Natural killer cell (primary cell): ENCODE results near the gene ADD1. TPM values are rescaled to one million over a fixed set of nuclear protein-coding genes. Genes with fewer than 3 reads are reported as not detected.

Experiments
- ATAC-seq, 3 donors: fragments of 150-1000 bp in 2 of 3; fragments of 200-7000 bp in 1 of 3; cut with Tn5 transposase; 1 replicate in 1 of 3; 2 replicates in 2 of 3; pipeline ENCODE4 v1.10.0; 2021; ENCODE audit warnings: mild to moderate bottlenecking in 2 of 3, moderate library complexity in 2 of 3
- DNase-seq, 2 donors: peaks; one replicate each; pipeline versions ENCODE4 v3.0.0 to v3.0.0-alpha.2; 2013 to 2021; ENCODE audit warnings: mixed read lengths in 1 of 2
- H3K27ac ChIP-seq: one replicate; pipeline ENCODE4 v1.5.1; 2013; ENCODE audit warnings: mild to moderate bottlenecking, low read length
- H3K27me3 ChIP-seq: one replicate; pipeline ENCODE4 v1.6.1; 2013; ENCODE audit warnings: low read length; ENCODE audit not compliant: control insufficient read depth, insufficient read depth
- H3K36me3 ChIP-seq: one replicate; pipeline ENCODE4 v1.6.1; 2013; ENCODE audit warnings: low read length; ENCODE audit not compliant: control insufficient read depth, insufficient read depth
- H3K4me1 ChIP-seq: one replicate; pipeline ENCODE4 v1.6.1; 2013; ENCODE audit warnings: low read length; ENCODE audit not compliant: control insufficient read depth, insufficient read depth
- H3K4me3 ChIP-seq: one replicate; pipeline ENCODE4 v1.5.1; 2013; ENCODE audit warnings: low read length
- H3K9me3 ChIP-seq: one replicate; pipeline ENCODE4 v1.6.1; 2013; ENCODE audit warnings: low read length; ENCODE audit not compliant: control insufficient read depth, insufficient read depth
- H3K27ac Mint-ChIP-seq, 2 donors: one replicate each; pipeline ENCODE4 v1.8.0; 2022; ENCODE audit warnings: mild to moderate bottlenecking in 2 of 2, mixed read lengths in 2 of 2, moderate library complexity in 1 of 2
- H3K27me3 Mint-ChIP-seq, 2 donors: one replicate each; pipeline ENCODE4 v1.8.0; 2022; ENCODE audit warnings: low read depth in 2 of 2, mixed read lengths in 2 of 2
- H3K36me3 Mint-ChIP-seq: one replicate; pipeline ENCODE4 v1.8.0; 2022; ENCODE audit warnings: mixed read lengths
- H3K4me1 Mint-ChIP-seq, 2 donors: one replicate each; pipeline ENCODE4 v1.8.0; 2022; ENCODE audit warnings: mixed read lengths in 2 of 2
- H3K4me3 Mint-ChIP-seq: one replicate; pipeline ENCODE4 v1.8.0; 2022; ENCODE audit warnings: mild to moderate bottlenecking, moderate library complexity, mixed read lengths
- H3K9me3 Mint-ChIP-seq, 2 donors: one replicate each; pipeline ENCODE4 v1.8.0; 2022; ENCODE audit warnings: mixed read lengths in 2 of 2
- CTCF ChIP-seq: fragments of 200-600 bp; IDR thresholded peaks from one replicate; pipeline ENCODE4 v1.8.0; 2022; ENCODE audit warnings: antibody characterized with exemption
- WGBS: methylation state at CpG from one replicate; pipeline ENCODE4 v1.1.7; 2013; ENCODE audit warnings: missing lambda C conversion rate; ENCODE audit not compliant: insufficient coverage; 5-methylcytosine and 5-hydroxymethylcytosine counted together
- intact Hi-C: fragments of 100-400 bp; cut with micrococcal nuclease; formaldehyde crosslinking; loops from one replicate; pipeline ENCODE4 v1.14.2; 2022
- total RNA-seq, 4 donors: library from RNA; stranded (reverse); fragments of 120-200 nt in 1 of 4; gene quantifications; one replicate each; pipeline versions ENCODE4 v1.2.3 to v1.2.4, GENCODE V29; 2013 to 2022

Gene ADD1
- total RNA-seq, 3 donors from 2014 or later (not counting 1 experiment from before 2014, with no cell fraction given): 383 to 465 (median 452) TPM

- Mint-ChIP-seq H3K27me3 (no peaks in the 10 kb centered on the region), H3K4me3 (no peak overlapping the region), H3K9me3 (no peaks in the 10 kb centered on the region), H3K27ac (peak overlapping the region; percentile 53 to 72), H3K4me1 (peaks cover 21 to 26% of the 10 kb centered on the region in 2 donors), H3K36me3 (no peaks in the 10 kb centered on the region)
- TF ChIP-seq CTCF: no peak
- Histone ChIP-seq H3K9me3 (no peaks in the 10 kb centered on the region), H3K27me3 (no peaks in the 10 kb centered on the region), H3K4me3 (no peak overlapping the region), H3K4me1 (peaks cover 33% of the 10 kb centered on the region), H3K36me3 (peaks cover 77% of the 10 kb centered on the region), H3K27ac (no peak overlapping the region)
- intact Hi-C loops: no loop called here
- no peak for ATAC-seq
- no peak for DNase-seq
- 95% methylated on average over 18 of the region's 18 CpGs for WGBS
These were observed 83.5 kb downstream of the ADD1 start for GRCh38 chr4:2927016-2927695.

GRCh38 chr4:2927696-2928075 is 84.0 kb downstream of the ADD1 start:
- Histone ChIP-seq H3K27me3 (no peaks in the 10 kb centered on the region), H3K36me3 (peaks cover 77% of the 10 kb centered on the region), H3K27ac (no peak overlapping the region), H3K4me3 (no peak overlapping the region), H3K4me1 (peaks cover 33% of the 10 kb centered on the region), H3K9me3 (no peaks in the 10 kb centered on the region)
- H3K36me3 Mint-ChIP-seq: no peaks in the 10 kb centered on the region
- 95% methylated on average over 12 of the region's 12 CpGs for WGBS
- TF ChIP-seq CTCF: no peak
- DNase-seq (no peak), ATAC-seq (no peak)
- intact Hi-C loops: no loop called here
- no peaks in the 10 kb centered on the region for H3K9me3 Mint-ChIP-seq
- H3K27ac Mint-ChIP-seq: peak overlapping the region; percentile 46 to 53
- H3K27me3 Mint-ChIP-seq: no peaks in the 10 kb centered on the region
- H3K4me1 Mint-ChIP-seq: peaks cover 17 to 24% of the 10 kb centered on the region in 2 donors
- H3K4me3 Mint-ChIP-seq: no peak overlapping the region

- 93% methylated on average over 32 of the region's 32 CpGs for WGBS
These were observed 84.9 kb downstream of the ADD1 start for GRCh38 chr4:2928242-2929176.

More at GRCh38 chr4:2928242-2929176, 84.9 kb downstream of the ADD1 start:
- H3K4me1 ChIP-seq: peaks cover 33% of the 10 kb centered on the region
- peak overlapping the region; percentile 46 to 53 for H3K27ac Mint-ChIP-seq
- DNase-seq (no peak), ATAC-seq (no peak)
- no peaks in the 10 kb centered on the region for H3K36me3 Mint-ChIP-seq
- intact Hi-C loops: no loop called here
- no peaks in the 10 kb centered on the region for H3K9me3 ChIP-seq
- no peak overlapping the region for H3K4me3 ChIP-seq
- no peak overlapping the region for H3K27ac ChIP-seq
- no peak for TF ChIP-seq CTCF
- H3K4me3 Mint-ChIP-seq: no peak overlapping the region
- H3K9me3 Mint-ChIP-seq: no peaks in the 10 kb centered on the region
- no peaks in the 10 kb centered on the region for H3K27me3 Mint-ChIP-seq
- H3K4me1 Mint-ChIP-seq: peaks cover 17 to 24% of the 10 kb centered on the region in 2 donors
- peaks cover 76% of the 10 kb centered on the region for H3K36me3 ChIP-seq
- H3K27me3 ChIP-seq: no peaks in the 10 kb centered on the region
